HepG2 (cell line): ENCODE results near the gene CACNA1C. TPM values are rescaled to one million over a fixed set of nuclear protein-coding genes. Genes with fewer than 3 reads are reported as not detected.

ENCODE experiments used
- ATAC-seq: fragments of 200-7000 bp; cut with Tn5 transposase; 3 replicates; pipeline ENCODE4 v1.9.1; 2020; ENCODE audit warnings: mild to moderate bottlenecking, moderate library complexity
- BruUV-seq: library from RNA; stranded (reverse); fragments of 400-500 nt; replicated peaks from 2 replicates; lab custom pipeline; 2021; lab: Mats Ljungman, UMichigan
- CTCF ChIA-PET: fragments of 300-600 bp; formaldehyde crosslinking; extraction: SDS; loops from one replicate; lab custom pipeline; 2021; ENCODE audit warnings: low total read pairs, inconsistent platforms, low intra/inter-chr PET ratio; lab: Yijun Ruan, JAX
- POLR2A ChIA-PET: fragments of 350-600 bp; sonication (Branson Sonifier 250); formaldehyde crosslinking; loops from one replicate; lab custom pipeline; 2020; ENCODE audit warnings: antibody characterized with exemption, inconsistent platforms; lab: Yijun Ruan, JAX
- DNase-seq: peaks from one replicate; pipeline ENCODE4 v3.0.0-alpha.2; 2015; ENCODE audit warnings: low spot score
- FAIRE-seq: peaks from 3 replicates; lab custom pipeline; 2011; peaks lifted over from hg19 to GRCh38; lab: Jason Lieb, UNC
- H2AFZ ChIP-seq: one replicate; pipeline ENCODE4 v1.6.1; 2011; ENCODE audit warnings: low read length, inconsistent platforms
- H3K27ac ChIP-seq: fragments of 300-600 bp; 3 replicates; pipeline ENCODE4 v1.8.0; 2011; ENCODE audit warnings: mixed run types, mild to moderate bottlenecking, mixed read lengths, low read length, inconsistent platforms; ENCODE audit not compliant: insufficient read depth; ENCODE audit errors: extremely low read length
- H3K27me3 ChIP-seq, 2 experiments: fragments of 200-600 bp in 1 of 2; 2 replicates in 1 of 2; 3 replicates in 1 of 2; pipeline versions ENCODE4 v1.6.0 to v1.8.0; 2011; ENCODE audit warnings: low read length in 2 of 2, mild to moderate bottlenecking in 2 of 2, moderate library complexity in 2 of 2, inconsistent platforms in 1 of 2; ENCODE audit not compliant: insufficient read depth in 2 of 2, control insufficient read depth in 1 of 2
- H3K36me3 ChIP-seq, 2 experiments: fragments of 200-600 bp in 1 of 2; replicated peaks in 1 of 2; 2 replicates in 1 of 2; 3 replicates in 1 of 2; pipeline versions ENCODE4 v1.5.1 to v1.8.0; 2011; ENCODE audit warnings: low read length in 2 of 2, inconsistent platforms in 1 of 2; ENCODE audit not compliant: insufficient read depth in 2 of 2, control insufficient read depth in 1 of 2
- H3K4me1 ChIP-seq: 2 replicates; pipeline ENCODE4 v1.5.1; 2012; ENCODE audit warnings: low read length, inconsistent platforms; ENCODE audit not compliant: insufficient read depth
- H3K4me2 ChIP-seq: 2 replicates; pipeline ENCODE4 v1.6.0; 2011; ENCODE audit warnings: low read depth, low read length, inconsistent platforms
- H3K4me3 ChIP-seq, 3 experiments: fragments of 200-600 bp in 1 of 3; sonication (generic), shearing (Covaris generic) in 1 of 3; replicated peaks in 1 of 3; 2 replicates each; pipeline ENCODE4 v1.5.1; 2011 to 2016; ENCODE audit warnings: low read length in 3 of 3, inconsistent platforms in 2 of 3, low read depth in 2 of 3, mild to moderate bottlenecking in 2 of 3, control low read depth in 1 of 3, mixed read lengths in 1 of 3; ENCODE audit not compliant: insufficient read depth in 1 of 3
- H3K79me2 ChIP-seq: one replicate; pipeline ENCODE4 v1.6.1; 2011; ENCODE audit warnings: low read length, inconsistent platforms; ENCODE audit not compliant: insufficient read depth
- H3K9ac ChIP-seq: 2 replicates; pipeline ENCODE4 v1.6.0; 2011; ENCODE audit warnings: mild to moderate bottlenecking, low read depth, low read length, inconsistent platforms; ENCODE audit not compliant: insufficient read depth
- H3K9me3 ChIP-seq: 2 replicates; pipeline ENCODE4 v1.5.1; 2012; ENCODE audit warnings: mild to moderate bottlenecking, low read length
- H4K20me1 ChIP-seq: 2 replicates; pipeline ENCODE4 v1.6.0; 2011; ENCODE audit warnings: inconsistent platforms, mild to moderate bottlenecking, low read length, moderate library complexity; ENCODE audit not compliant: insufficient read depth
- ATRX ChIP-seq: sonication (generic); formaldehyde crosslinking; IDR thresholded peaks from 2 replicates; pipeline ENCODE4 v1.4.0; 2020; ENCODE audit warnings: missing genetic modification reagents, borderline replicate concordance
- DR1 ChIP-seq: sonication (generic); formaldehyde crosslinking; IDR thresholded peaks from 2 replicates; pipeline ENCODE4 v1.8.0; 2021; ENCODE audit warnings: mild to moderate bottlenecking, missing genetic modification reagents, inconsistent platforms
- HDAC1 ChIP-seq: sonication (generic); formaldehyde crosslinking; IDR thresholded peaks from 2 replicates; pipeline ENCODE4 v1.5.1; 2020; ENCODE audit warnings: mild to moderate bottlenecking, missing genetic modification reagents
- IRX3 ChIP-seq: sonication (generic); formaldehyde crosslinking; IDR thresholded peaks from 2 replicates; pipeline ENCODE4 v1.8.1; 2023; ENCODE audit warnings: mild to moderate bottlenecking, low read depth, missing genetic modification reagents, borderline replicate concordance
- KMT2B ChIP-seq: IDR thresholded peaks from 2 replicates; pipeline ENCODE4 v1.6.1; 2016; ENCODE audit warnings: missing genetic modification reagents, missing compliant biosample characterization
- MATR3 ChIP-seq: sonication (generic); formaldehyde crosslinking; IDR thresholded peaks from 2 replicates; pipeline ENCODE4 v1.4.0; 2020; ENCODE audit warnings: missing genetic modification reagents
- MED8 ChIP-seq: sonication (generic); formaldehyde crosslinking; IDR thresholded peaks from 2 replicates; pipeline ENCODE4 v1.8.1; 2023; ENCODE audit warnings: mild to moderate bottlenecking, missing genetic modification reagents; ENCODE audit not compliant: insufficient replicate concordance
- PREB ChIP-seq: sonication (generic); formaldehyde crosslinking; IDR thresholded peaks from 2 replicates; pipeline ENCODE4 v1.4.0; 2020; ENCODE audit warnings: missing genetic modification reagents
- SMARCC2 ChIP-seq: fragments of 450-650 bp; IDR thresholded peaks from 2 replicates; pipeline ENCODE4 v1.6.1; 2017; ENCODE audit warnings: antibody characterized with exemption, mild to moderate bottlenecking
- ZMYM2 ChIP-seq: sonication (generic); formaldehyde crosslinking; IDR thresholded peaks from 2 replicates; pipeline ENCODE4 v1.8.0; 2022; ENCODE audit warnings: mild to moderate bottlenecking, missing genetic modification reagents
- ZNF205 ChIP-seq: IDR thresholded peaks from 2 replicates; pipeline ENCODE4 v1.6.1; 2018; ENCODE audit warnings: missing biosample characterization, missing genetic modification reagents
- ZNF230 ChIP-seq: sonication (generic); formaldehyde crosslinking; IDR thresholded peaks from 2 replicates; pipeline ENCODE4 v1.4.0; 2020; ENCODE audit warnings: mild to moderate bottlenecking, missing genetic modification reagents
- ZNF574 ChIP-seq: sonication (generic); formaldehyde crosslinking; IDR thresholded peaks from 2 replicates; pipeline ENCODE4 v1.4.0; 2020; ENCODE audit warnings: missing genetic modification reagents
- ZNF749 ChIP-seq: sonication (generic); formaldehyde crosslinking; IDR thresholded peaks from 2 replicates; pipeline ENCODE4 v1.8.0; 2022; ENCODE audit warnings: mild to moderate bottlenecking, missing genetic modification reagents, moderate library complexity, borderline replicate concordance
- WGBS: methylation state at CpG from one replicate; pipeline ENCODE4 v1.1.6; 2017; ENCODE audit warnings: low lambda C conversion rate; 5-methylcytosine and 5-hydroxymethylcytosine counted together
- in situ Hi-C: cut with HindIII; loops from 2 replicates; pipeline ENCODE4 v1.10.0; 2017; ENCODE audit warnings: low pct_unique_long_range_greater_than_20kb; ENCODE audit not compliant: extremely low pct_ligation_motif_present
- intact Hi-C: fragments of 100-400 bp; cut with micrococcal nuclease; formaldehyde crosslinking; loops from one replicate; pipeline ENCODE4 v1.10.0; 2022; ENCODE audit not compliant: unreplicated experiment
- polyA plus RNA-seq, 8 experiments: library from polyadenylated mRNA; depleted of rRNA in 3 of 8; stranded (reverse) in 7 of 8; unstranded in 1 of 8; fragments of >200 nt; fragmentation: Illumina TruSeq in 4 of 8; extraction: Trizol in 4 of 8; gene quantifications; 2 replicates each; pipeline versions ENCODE4 v1.2.1 to v1.2.3, GENCODE V29; 2011 to 2016; ENCODE audit warnings: low read depth in 4 of 8, missing spikeins in 1 of 8, mixed read lengths in 1 of 8; ENCODE audit not compliant: insufficient read depth in 1 of 8
- total RNA-seq, 5 experiments: library from RNA; depleted of rRNA; stranded (reverse); fragments of >200 nt; fragmentation: Illumina TruSeq; extraction: Trizol; gene quantifications; 2 replicates each; pipeline ENCODE4 v1.2.3, GENCODE V29; 2016; ENCODE audit warnings: low read depth in 1 of 5
- TF ChIP-seq, protein P1 (sequence below): sonication (generic); formaldehyde crosslinking; IDR thresholded peaks from 2 replicates; pipeline ENCODE4 v1.5.1; 2020; ENCODE audit warnings: missing genetic modification reagents, mild to moderate bottlenecking, borderline replicate concordance
- TF ChIP-seq, protein P2 (sequence below): sonication (generic); formaldehyde crosslinking; IDR thresholded peaks from 2 replicates; pipeline ENCODE4 v1.5.1; 2020; ENCODE audit warnings: missing genetic modification reagents, mild to moderate bottlenecking, borderline replicate concordance

The CACNA1C gene
- total and polyA plus RNA-seq, 2 of the 13 experiments (the other 11 are each of a cell fraction or from before 2014, with no cell fraction given): not detected

DNA sequence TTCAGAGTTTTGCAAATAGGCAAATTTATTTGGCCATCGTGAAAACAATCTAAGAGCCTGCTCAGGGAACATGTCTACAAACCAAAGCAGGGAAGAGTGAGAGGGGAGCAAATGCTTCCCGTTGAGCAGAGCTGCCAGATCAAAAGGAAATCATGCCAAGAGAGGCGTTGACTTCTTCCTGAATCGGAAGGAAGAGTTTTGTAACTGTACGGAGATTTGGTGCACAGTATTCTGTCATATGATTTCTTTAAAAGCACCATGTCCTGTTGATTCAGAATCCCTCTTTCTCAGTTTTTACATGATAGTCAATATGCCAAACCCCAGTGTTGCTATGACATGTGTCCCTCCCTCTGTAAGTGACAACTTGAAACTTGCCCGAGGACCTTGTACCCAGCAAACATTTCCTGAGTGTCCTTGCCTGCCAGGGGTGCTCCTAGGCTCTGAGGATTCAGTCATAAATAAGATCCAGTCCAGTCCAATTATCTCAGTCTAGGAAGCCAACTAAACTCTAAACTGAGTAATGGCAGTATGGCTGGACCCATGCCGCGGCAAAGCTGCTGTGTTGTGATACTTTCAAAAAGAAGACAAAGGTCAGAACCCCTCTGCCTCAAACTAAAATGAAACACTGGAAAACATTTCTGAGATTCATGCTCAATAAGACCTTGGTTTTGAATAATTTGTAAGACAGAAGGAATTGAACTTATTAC lies 441.9 kb downstream of the CACNA1C start:
- Histone ChIP-seq H3K36me3 (no peaks in the 10 kb centered on the region), H4K20me1 (no peaks in the 10 kb centered on the region), H3K4me1 (no peaks in the 10 kb centered on the region), H2AFZ (no peak overlapping the region)
- intact Hi-C loops: no loop called here
- in situ Hi-C loops: no loop called here
- FAIRE-seq: no peak
- TF ChIP-seq KMT2B (CRISPR knock-in tag) (no peak), ZNF205 (CRISPR knock-in tag) (no peak), SMARCC2 (no peak), ZMYM2 (CRISPR knock-in tag) (no peak), ZNF749 (CRISPR knock-in tag) (no peak), ATRX (no peak), ZNF230 (CRISPR knock-in tag) (no peak), PREB (CRISPR knock-in tag) (no peak), HDAC1 (CRISPR knock-in tag) (no peak), ZNF574 (no peak), IRX3 (CRISPR knock-in tag) (no peak), MATR3 (CRISPR knock-in tag) (no peak), MED8 (CRISPR knock-in tag) (no peak), DR1 (CRISPR knock-in tag) (no peak)
- TF ChIP-seq, protein P1, sequence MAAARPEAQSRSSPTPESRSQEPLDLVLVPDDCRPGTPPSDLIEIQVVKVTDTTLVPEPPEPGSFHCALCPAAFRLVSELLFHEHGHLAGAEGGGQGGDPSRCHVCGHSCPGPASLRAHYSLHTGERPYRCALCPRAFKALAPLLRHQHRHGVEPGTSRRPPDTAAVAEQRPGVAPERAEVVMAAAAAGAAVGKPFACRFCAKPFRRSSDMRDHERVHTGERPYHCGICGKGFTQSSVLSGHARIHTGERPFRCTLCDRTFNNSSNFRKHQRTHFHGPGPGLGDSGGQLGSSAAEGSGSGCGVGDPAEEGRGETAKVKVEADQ (CRISPR knock-in tag): no peak
- TF ChIP-seq, protein P2, sequence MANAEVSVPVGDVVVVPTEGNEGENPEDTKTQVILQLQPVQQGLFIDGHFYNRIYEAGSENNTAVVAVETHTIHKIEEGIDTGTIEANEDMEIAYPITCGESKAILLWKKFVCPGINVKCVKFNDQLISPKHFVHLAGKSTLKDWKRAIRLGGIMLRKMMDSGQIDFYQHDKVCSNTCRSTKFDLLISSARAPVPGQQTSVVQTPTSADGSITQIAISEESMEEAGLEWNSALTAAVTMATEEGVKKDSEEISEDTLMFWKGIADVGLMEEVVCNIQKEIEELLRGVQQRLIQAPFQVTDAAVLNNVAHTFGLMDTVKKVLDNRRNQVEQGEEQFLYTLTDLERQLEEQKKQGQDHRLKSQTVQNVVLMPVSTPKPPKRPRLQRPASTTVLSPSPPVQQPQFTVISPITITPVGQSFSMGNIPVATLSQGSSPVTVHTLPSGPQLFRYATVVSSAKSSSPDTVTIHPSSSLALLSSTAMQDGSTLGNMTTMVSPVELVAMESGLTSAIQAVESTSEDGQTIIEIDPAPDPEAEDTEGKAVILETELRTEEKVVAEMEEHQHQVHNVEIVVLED (CRISPR knock-in tag): no peak
- TF ChIP-seq, all 625 proteins: peak for 0
- H3K9me3 ChIP-seq: no peaks in the 10 kb centered on the region
- POLR2A ChIA-PET: no interaction called here
- H3K27ac ChIP-seq: no peak overlapping the region
- CTCF ChIA-PET: no interaction called here
- ATAC-seq: no peak
- WGBS: 21% methylated on average over 8 of the region's 8 CpGs
- no peaks in the 10 kb centered on the region for H3K79me2 ChIP-seq
- no TSS peak for BruUV-seq
- no peak for DNase-seq
- H3K4me3 ChIP-seq: no peak overlapping the region
- peaks cover 7 to 53% of the 10 kb centered on the region in 2 experiments; a peak in 3 of 5 replicates for H3K27me3 ChIP-seq
- no peak overlapping the region for H3K4me2 ChIP-seq
- no peak overlapping the region for H3K9ac ChIP-seq
